GM18520 (cell line): Measurements from ENCODE around the gene DAZAP1.
A peak's percentile ranks its signal among the peaks of the same experiment; 100 is the strongest.

ENCODE experiments used
- ATAC-seq: cut with Tn5 transposase; IDR thresholded peaks from one replicate; pipeline ENCODE4 v1.9.1; 2021; ENCODE audit not compliant: unreplicated experiment

DAZAP1 gene

GRCh38 chr19:1424192-1424955 lies 17.0 kb downstream of the DAZAP1 start:
- no peak for ATAC-seq

- ATAC-seq: no peak
These were observed 17.9 kb downstream of the DAZAP1 start for GRCh38 chr19:1425102-1425837.

- no peak for ATAC-seq
These were observed 18.5 kb downstream of the DAZAP1 start for GRCh38 chr19:1425902-1426301.

- no peak for ATAC-seq
These were observed 19.4 kb downstream of the DAZAP1 start for GRCh38 chr19:1426736-1427135.

- ATAC-seq: no peak
These were observed 20.0 kb downstream of the DAZAP1 start for GRCh38 chr19:1427221-1427920.

- no peak for ATAC-seq
These were observed 21.5 kb downstream of the DAZAP1 start for GRCh38 chr19:1428738-1429391.

- ATAC-seq: no peak
These were observed 22.4 kb downstream of the DAZAP1 start for GRCh38 chr19:1429750-1430149.

GRCh38 chr19:1430246-1430645 lies 22.9 kb downstream of the DAZAP1 start:
- ATAC-seq: no peak

- ATAC-seq: no peak
These were observed 24.5 kb downstream of the DAZAP1 start for GRCh38 chr19:1431759-1432506.

GRCh38 chr19:1432507-1432887 lies 25.1 kb downstream of the DAZAP1 start:
- no peak for ATAC-seq

- no peak for ATAC-seq
These were observed 26.0 kb downstream of the DAZAP1 start for GRCh38 chr19:1433119-1434039.

GRCh38 chr19:1434040-1434366 lies 26.6 kb downstream of the DAZAP1 start:
- no peak for ATAC-seq

GRCh38 chr19:1434577-1435060 lies 27.2 kb downstream of the DAZAP1 start:
- no peak for ATAC-seq

- ATAC-seq: no peak
These were observed 28.1 kb downstream of the DAZAP1 start for GRCh38 chr19:1435378-1435989.

- no peak for ATAC-seq
These were observed 30.2 kb downstream of the DAZAP1 start for GRCh38 chr19:1437609-1438008.

GRCh38 chr19:1438035-1438932 lies 30.9 kb downstream of the DAZAP1 start, which contains the start of gene RPS15:
Gene RPS15, plus strand, starts transcription at chr19:1438396. Its CDS starts 30 bp downstream, at chr19:1438426.
- ATAC-seq: peak; percentile 76

- ATAC-seq: no peak
These were observed 31.6 kb downstream of the DAZAP1 start for GRCh38 chr19:1438933-1439354.
